ENCODE measurements around the gene CYTH1.
A peak's percentile ranks its signal among the peaks of the same experiment; 100 is the strongest.

Gene CYTH1

GRCh38 chr17:78798695-78799559, 16.9 kb upstream of the CYTH1 start:
- peak; percentile 52 for TF ChIP-seq CTCF (conservative IDR thresholded peaks at IDR 0.05; ENCODE audit: low read length)
- no peak overlapping the region for H3K4me3 ChIP-seq (ENCODE audit: low read length)
- DNase-seq (ENCODE audit: low read depth): peak; percentile 26

GRCh38 chr17:78797691-78798585, 15.9 kb upstream of the CYTH1 start:
- DNase-seq (ENCODE audit: low read depth): no peak
- no peak overlapping the region for H3K4me3 ChIP-seq (ENCODE audit: low read length)
- TF ChIP-seq CTCF (conservative IDR thresholded peaks at IDR 0.05; ENCODE audit: low read length): no peak

DNA sequence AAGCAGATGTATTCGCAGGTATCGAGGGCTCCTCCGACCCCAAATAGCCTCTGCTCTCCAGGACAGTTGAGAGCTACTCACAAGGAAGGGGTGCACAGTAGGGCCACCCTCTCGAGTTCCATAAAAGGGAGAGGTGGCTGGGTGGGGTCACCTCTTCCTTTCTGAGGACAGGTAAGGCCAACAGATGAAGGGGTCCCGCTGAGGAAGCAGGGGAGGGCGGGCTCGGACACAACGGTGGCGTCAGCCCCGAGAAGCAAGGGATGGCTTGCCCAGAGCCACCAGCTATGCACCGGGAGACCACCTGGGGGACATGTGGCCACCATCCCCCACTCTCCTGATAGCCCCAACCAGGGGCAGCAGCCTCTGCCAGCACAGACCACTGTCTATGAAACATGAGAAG, 15.1 kb upstream of the CYTH1 start:
- H3K4me3 ChIP-seq (ENCODE audit: low read length): no peak overlapping the region
- TF ChIP-seq CTCF (conservative IDR thresholded peaks at IDR 0.05; ENCODE audit: low read length): no peak
- DNase-seq (ENCODE audit: low read depth): no peak

DNA sequence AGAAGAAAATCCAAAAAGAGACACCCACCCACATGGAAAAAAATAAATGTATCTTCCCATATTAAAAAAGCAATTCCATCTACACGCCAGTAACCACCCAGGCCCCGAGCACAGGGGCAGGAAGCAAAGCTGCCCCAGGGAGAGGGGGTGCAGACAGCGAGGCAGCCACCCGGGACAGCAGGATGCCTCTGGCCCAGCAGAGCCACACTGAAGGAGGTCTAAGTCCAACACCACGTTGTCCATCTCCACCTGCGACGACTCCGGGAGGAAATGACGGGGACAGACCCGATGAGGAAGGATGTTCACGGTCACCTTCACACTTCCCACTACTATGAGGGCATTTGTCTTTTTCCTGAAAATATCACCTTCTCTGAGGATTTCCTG, 14.4 kb upstream of the CYTH1 start:
- no peak for TF ChIP-seq CTCF (conservative IDR thresholded peaks at IDR 0.05; ENCODE audit: low read length)
- DNase-seq (ENCODE audit: low read depth): no peak
- no peak overlapping the region for H3K4me3 ChIP-seq (ENCODE audit: low read length)

DNA sequence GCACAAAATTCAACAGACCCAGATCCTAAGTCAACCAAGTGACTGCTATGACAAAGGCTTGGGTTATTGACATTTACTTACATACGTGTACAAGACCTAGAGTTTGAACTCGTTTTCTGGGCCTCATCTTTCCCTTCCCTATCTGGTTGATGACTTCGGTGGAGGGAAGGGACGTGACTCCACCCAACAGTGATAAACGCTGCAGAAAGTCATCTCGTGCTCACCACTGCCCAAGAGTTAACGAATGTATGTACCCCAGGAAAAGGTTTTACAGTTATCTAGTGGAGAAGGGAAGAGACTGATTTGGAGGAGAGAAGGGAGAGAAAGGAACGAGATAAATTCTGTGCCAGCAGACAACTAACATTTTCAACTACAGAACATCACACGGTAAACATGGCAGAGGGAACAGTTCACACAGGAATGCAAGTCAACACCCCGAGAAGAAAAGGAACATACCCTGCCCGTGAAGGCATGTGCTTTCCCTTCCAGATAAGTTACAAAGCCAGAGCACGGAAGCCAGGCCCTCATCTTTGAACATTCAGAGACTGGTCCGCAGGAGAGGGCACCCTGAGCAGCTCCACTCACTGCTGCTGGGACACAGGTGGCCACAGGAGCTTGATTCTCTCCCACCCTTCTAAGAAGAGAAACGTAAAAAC, 13.9 kb upstream of the CYTH1 start:
- no peak overlapping the region for H3K4me3 ChIP-seq (ENCODE audit: low read length)
- DNase-seq (ENCODE audit: low read depth): no peak
- TF ChIP-seq CTCF (conservative IDR thresholded peaks at IDR 0.05; ENCODE audit: low read length): no peak

DNA sequence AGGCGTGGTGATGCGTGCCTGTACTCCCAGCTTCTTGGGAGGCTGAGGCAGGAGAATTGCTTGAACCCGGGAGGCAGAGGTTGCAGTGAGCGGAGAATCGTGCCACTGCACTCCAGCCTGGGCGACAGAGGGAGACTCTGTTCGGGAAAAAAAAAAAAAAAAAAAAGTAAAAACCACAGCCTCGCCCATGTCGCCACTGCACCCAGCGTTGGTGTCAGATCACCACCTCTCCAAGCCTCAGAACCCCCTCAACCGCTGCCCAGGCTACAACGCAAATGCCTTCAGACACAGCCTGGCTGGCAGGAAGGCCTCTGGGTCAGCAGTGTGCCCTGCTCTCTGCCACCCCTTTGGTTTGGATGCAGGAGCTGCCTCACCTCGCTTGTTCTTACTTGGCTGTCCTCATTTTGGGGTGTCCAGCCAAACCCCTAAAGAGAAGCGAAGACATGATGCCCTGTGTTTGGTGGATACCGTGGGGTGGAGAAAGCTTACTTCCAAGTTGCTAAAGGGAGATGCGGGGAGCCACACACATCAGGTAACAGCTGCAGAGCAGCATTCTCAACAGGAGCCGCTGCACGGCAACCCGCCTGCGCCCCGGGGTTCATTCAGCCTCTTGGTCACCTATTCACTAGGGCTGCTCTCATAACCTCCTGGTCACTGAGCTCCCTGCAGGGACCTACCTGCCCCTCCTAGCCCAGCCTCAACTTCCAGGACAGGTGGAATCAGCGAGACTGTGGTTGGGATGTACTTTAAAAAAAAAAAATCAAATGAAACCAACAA, 13.0 kb upstream of the CYTH1 start:
- DNase-seq (ENCODE audit: low read depth): no peak
- no peak overlapping the region for H3K4me3 ChIP-seq (ENCODE audit: low read length)
- no peak for TF ChIP-seq CTCF (conservative IDR thresholded peaks at IDR 0.05; ENCODE audit: low read length)
